Fibroblast of the aortic adventitia (primary cell): ENCODE results near the gene MXD3. TPM values are rescaled to one million over a fixed set of nuclear protein-coding genes. Genes with fewer than 3 reads are reported as not detected.

ENCODE experiments used
- DNase-seq: peaks from one replicate; pipeline ENCODE4 v3.0.0-alpha.2; 2010; ENCODE audit warnings: low read depth
- H3K4me3 ChIP-seq: 2 replicates; pipeline ENCODE4 v1.5.1; 2011; ENCODE audit warnings: low read depth, mild to moderate bottlenecking, control low read depth, low read length, moderate library complexity
- CTCF ChIP-seq: IDR thresholded peaks from 2 replicates; pipeline ENCODE4 v1.5.1; 2011; ENCODE audit warnings: mild to moderate bottlenecking, low read length, control low read depth, inconsistent platforms; ENCODE audit not compliant: insufficient read depth
- total RNA-seq: library from RNA; depleted of rRNA; stranded (reverse); fragments of >200 nt; gene quantifications from 2 replicates; pipeline ENCODE4 v1.2.3, GENCODE V29; 2012; ENCODE audit warnings: low replicate concordance

The MXD3 gene
- total RNA-seq, 1 donor, result 17.5 TPM

- TF ChIP-seq CTCF, result no peak
- no peak for DNase-seq
- no peak overlapping the region for H3K4me3 ChIP-seq
These were observed 45.4 kb upstream of the MXD3 start for GRCh38 chr5:177357146-177357458.

GRCh38 chr5:177356746-177357145, 45.0 kb upstream of the MXD3 start:
- H3K4me3 ChIP-seq, result no peak overlapping the region
- TF ChIP-seq CTCF, result no peak
- DNase-seq, result no peak

- no peak for DNase-seq
- no peak overlapping the region for H3K4me3 ChIP-seq
- no peak for TF ChIP-seq CTCF
These were observed 44.1 kb upstream of the MXD3 start for GRCh38 chr5:177355868-177356168.

- TF ChIP-seq CTCF, result no peak
- no peak for DNase-seq
These were observed 43.6 kb upstream of the MXD3 start for GRCh38 chr5:177355162-177355867.

GRCh38 chr5:177354711-177355110, 43.0 kb upstream of the MXD3 start:
- no peak overlapping the region for H3K4me3 ChIP-seq
- no peak for TF ChIP-seq CTCF
- DNase-seq, result no peak

More at GRCh38 chr5:177355162-177355867, 43.6 kb upstream of the MXD3 start:
- H3K4me3 ChIP-seq, result no peak overlapping the region

GRCh38 chr5:177354256-177354655, 42.6 kb upstream of the MXD3 start:
- DNase-seq, result no peak
- no peak overlapping the region for H3K4me3 ChIP-seq
- no peak for TF ChIP-seq CTCF

- H3K4me3 ChIP-seq, result no peak overlapping the region
- TF ChIP-seq CTCF, result no peak
- DNase-seq, result no peak
These were observed 41.4 kb upstream of the MXD3 start for GRCh38 chr5:177353093-177353492.
